Stimulated activated naive CD8-positive, alpha-beta T cell treated with anti-CD3 and anti-CD28 coated beads, Interleukin-15, amount 100 ng/mL, for 72 hours (primary cell): ENCODE results near the gene AMELY.
"Not testable (repeated sequence)": the region's sequence is repeated elsewhere in the genome, so short reads cannot be mapped to it uniquely, and the experiment has no call there.

Experiments
- ATAC-seq: fragments of 150-1000 bp; cut with Tn5 transposase; 2 replicates; pipeline ENCODE4 v1.10.0; 2021; ENCODE audit warnings: mild to moderate bottlenecking, moderate library complexity
- DNase-seq, 2 donors: peaks; one replicate each; pipeline ENCODE4 v3.0.0; 2021 to 2022
- H3K27ac Mint-ChIP-seq, 2 donors: one replicate each; pipeline ENCODE4 v1.8.0; 2022; ENCODE audit warnings: mild to moderate bottlenecking in 2 of 2, mixed read lengths in 2 of 2, moderate library complexity in 2 of 2
- H3K27me3 Mint-ChIP-seq: one replicate; pipeline ENCODE4 v1.8.0; 2022; ENCODE audit warnings: mixed read lengths
- H3K4me1 Mint-ChIP-seq: one replicate; pipeline ENCODE4 v1.8.0; 2022; ENCODE audit warnings: mild to moderate bottlenecking, mixed read lengths
- H3K4me3 Mint-ChIP-seq, 2 donors: one replicate each; pipeline ENCODE4 v1.8.0; 2022; ENCODE audit warnings: mild to moderate bottlenecking in 2 of 2, mixed read lengths in 2 of 2, moderate library complexity in 1 of 2
- H3K9me3 Mint-ChIP-seq, 2 donors: one replicate each; pipeline ENCODE4 v1.8.0; 2022; ENCODE audit warnings: mixed read lengths in 2 of 2

AMELY gene, protein sequence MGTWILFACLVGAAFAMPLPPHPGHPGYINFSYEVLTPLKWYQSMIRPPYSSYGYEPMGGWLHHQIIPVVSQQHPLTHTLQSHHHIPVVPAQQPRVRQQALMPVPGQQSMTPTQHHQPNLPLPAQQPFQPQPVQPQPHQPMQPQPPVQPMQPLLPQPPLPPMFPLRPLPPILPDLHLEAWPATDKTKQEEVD

DNA sequence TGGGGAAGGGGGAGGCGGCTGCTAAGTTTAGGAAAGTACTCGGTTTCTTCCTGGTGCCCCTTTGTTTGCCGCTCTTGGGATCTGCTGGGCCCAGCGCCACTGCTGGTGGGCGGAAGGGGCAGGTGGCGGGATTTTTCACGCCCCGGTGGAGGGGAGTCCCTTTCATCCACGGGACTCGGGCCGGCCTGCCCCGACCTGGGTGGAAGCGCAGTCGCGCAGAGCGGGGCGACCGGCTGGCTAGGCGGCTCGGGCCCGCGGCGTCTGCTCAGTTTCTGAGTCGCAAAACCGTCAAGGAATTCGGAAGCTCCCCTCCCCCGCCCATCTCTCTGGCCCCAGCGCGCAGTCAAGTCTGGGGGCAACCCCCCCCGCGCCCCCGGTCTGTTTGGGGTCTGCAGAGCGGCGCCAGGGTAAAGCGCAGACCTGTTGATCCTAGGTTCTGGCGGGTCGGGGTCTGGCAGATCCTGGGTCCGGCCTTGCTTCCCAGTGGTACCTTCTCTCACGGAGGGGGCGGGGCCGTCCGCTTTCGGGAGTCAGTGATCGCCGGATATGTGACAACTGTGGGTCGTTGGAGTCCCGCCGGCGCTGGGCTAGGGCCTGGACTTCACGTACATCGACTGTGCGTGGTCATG lies at the start of gene AMELY:
Gene AMELY (minus strand): TSS at position 500 of the 629 bp plus-strand sequence. CDS start 39,144 bp downstream, outside the sequence.
- DNase-seq (no peak), ATAC-seq (peak; percentile 22)
- H3K27me3 Mint-ChIP-seq: peaks cover 52% of the 10 kb centered on the region
- peaks cover 8% of the 10 kb centered on the region for H3K4me1 Mint-ChIP-seq
- peak within 1 kb of the TSS; percentile 61 to 77 for H3K4me3 Mint-ChIP-seq
- no peak within 1 kb of the TSS for H3K27ac Mint-ChIP-seq
- no peaks in the 10 kb centered on the region for H3K9me3 Mint-ChIP-seq

DNA sequence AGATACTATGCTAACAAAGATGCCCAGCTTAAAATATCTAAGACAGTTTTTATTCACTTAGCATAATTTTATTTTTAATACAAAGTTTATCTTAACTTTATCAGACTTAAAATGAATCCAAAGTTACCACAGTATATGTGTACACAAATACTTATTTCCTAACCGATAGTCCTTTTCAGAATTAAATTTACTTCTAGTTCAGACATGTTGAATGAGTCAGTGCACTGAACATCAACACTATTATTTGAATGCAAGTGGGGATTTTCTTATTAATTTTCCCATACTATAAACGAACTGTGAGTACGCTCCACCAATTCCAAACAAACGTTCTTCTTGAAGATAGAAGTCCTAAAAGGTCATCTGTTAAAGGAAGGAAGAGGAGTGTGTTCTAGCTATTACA lies 38.4 kb upstream of the AMELY start:
- Mint-ChIP-seq H3K4me3 (no peak overlapping the region), H3K27me3 (no peaks in the 10 kb centered on the region), H3K4me1 (no peaks in the 10 kb centered on the region), H3K27ac (no peak overlapping the region), H3K9me3 (no peaks in the 10 kb centered on the region)
- ATAC-seq: no peak
- no peak for DNase-seq

- ATAC-seq: no peak
- no peak for DNase-seq
- H3K27ac Mint-ChIP-seq: no peak overlapping the region
- no peak overlapping the region for H3K4me3 Mint-ChIP-seq
- no peaks in the 10 kb centered on the region for H3K4me1 Mint-ChIP-seq
- no peaks in the 10 kb centered on the region for H3K9me3 Mint-ChIP-seq
- H3K27me3 Mint-ChIP-seq: no peaks in the 10 kb centered on the region
Measured at GRCh38 chrY:6948378-6948777, 36.8 kb upstream of the AMELY start.

DNA sequence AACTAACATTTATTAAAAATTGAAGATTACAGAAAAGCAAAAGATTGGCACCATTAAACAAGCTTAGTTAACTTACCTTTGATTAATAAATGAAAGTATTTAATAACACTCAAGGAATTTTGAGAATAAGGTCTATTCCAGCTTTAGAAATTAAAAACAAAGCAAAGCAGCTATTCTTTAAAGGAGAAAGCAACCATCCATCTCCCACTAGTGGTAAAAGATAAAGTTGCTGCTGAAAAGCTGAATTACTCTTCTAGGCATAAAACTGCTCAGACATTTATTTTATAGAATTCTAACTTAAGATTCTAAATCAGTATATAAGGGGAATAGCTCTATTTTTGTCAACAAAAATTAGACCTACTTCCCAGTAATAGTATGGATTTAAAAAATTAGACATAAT lies 36.1 kb upstream of the AMELY start:
- no peak for DNase-seq
- Mint-ChIP-seq H3K27me3 (no peaks in the 10 kb centered on the region), H3K27ac (no peak overlapping the region), H3K4me1 (no peaks in the 10 kb centered on the region), H3K9me3 (no peaks in the 10 kb centered on the region), H3K4me3 (no peak overlapping the region)
- no peak for ATAC-seq

DNA sequence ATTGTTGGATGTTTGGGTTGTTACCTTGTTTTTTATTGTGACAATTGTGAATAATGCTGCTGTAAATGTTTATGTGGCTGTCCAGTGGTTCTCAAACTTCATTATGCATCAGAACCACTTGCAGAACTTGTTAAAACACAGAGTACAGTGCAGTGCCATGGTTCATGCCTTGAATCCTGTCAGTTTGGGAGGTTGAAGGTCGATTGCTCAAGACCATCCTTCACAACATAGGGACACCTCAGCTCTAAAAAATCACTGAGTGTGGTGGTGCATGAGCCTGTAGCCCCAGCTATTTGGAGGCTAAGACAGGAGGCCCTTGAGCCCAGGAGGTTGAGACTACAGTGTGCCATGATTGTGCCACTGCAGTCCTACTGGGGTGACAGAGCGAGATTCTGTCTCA lies 23.9 kb upstream of the AMELY start:
- Mint-ChIP-seq H3K4me3 (no peak overlapping the region), H3K27me3 (no peaks in the 10 kb centered on the region), H3K27ac (no peak overlapping the region), H3K9me3 (no peaks in the 10 kb centered on the region), H3K4me1 (no peaks in the 10 kb centered on the region)
- ATAC-seq: no peak
- no peak for DNase-seq

DNA sequence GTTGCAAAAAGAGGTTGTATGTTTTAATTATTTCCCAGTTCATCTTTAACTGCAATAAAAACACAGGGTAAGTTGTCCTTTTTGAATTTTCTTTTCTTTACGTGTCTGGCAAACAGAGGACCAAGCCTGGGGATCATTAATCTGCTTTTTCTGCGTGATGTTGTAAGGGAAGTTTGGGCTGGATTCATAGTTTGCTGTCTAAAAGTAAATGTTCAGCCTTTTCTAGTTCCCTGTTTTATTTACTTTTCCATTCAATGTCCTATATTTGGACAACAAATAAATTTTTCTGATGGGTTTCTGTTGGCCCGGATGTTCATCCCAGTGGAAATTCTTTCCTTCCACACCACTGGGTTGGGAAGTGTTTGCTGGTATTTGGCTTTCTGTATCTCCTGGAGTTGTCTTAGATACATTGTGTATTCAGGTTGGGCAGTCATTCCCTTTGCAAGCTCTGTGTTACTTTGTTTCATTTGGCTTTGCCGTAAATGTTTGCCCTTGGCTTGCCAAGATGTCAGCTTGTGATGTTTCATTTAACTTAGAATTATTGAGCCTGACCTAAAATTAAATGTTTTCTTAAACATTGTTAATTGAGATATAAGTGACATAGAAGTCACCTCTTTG lies 20.3 kb upstream of the AMELY start:
- H3K4me1 Mint-ChIP-seq: no peaks in the 10 kb centered on the region
- H3K27me3 Mint-ChIP-seq: no peaks in the 10 kb centered on the region
- ATAC-seq: no peak
- no peak overlapping the region for H3K27ac Mint-ChIP-seq
- no peak overlapping the region for H3K4me3 Mint-ChIP-seq
- H3K9me3 Mint-ChIP-seq: no peaks in the 10 kb centered on the region
- DNase-seq: no peak

DNA sequence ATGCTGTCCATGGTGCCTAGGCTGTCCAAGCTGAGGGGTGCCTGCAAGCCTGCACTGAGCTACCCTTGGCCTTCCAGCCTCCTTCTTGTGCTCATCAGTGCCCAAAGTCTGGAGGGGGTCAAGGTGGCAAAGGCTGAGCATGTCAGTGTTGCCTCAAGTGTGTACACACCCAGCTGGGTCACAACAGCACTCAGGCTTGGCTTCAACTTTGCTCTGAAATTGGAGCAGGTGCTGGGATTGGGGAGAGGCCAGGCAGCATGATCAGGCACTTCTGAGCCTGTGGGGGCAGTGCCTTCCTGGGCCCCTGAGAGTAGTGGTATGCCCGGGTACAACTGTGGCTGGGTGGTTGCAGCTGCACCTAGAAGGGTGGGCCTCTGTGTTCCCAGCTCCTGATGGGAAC lies 17.7 kb upstream of the AMELY start:
- DNase-seq (no peak), ATAC-seq (no peak)
- Mint-ChIP-seq H3K27me3 (no peaks in the 10 kb centered on the region), H3K9me3 (no peaks in the 10 kb centered on the region), H3K4me3 (no peak overlapping the region), H3K4me1 (no peaks in the 10 kb centered on the region), H3K27ac (no peak overlapping the region)

- Mint-ChIP-seq H3K9me3 (no peaks in the 10 kb centered on the region), H3K27ac (no peak overlapping the region), H3K4me1 (no peaks in the 10 kb centered on the region), H3K4me3 (no peak overlapping the region), H3K27me3 (no peaks in the 10 kb centered on the region)
- DNase-seq: no peak
- ATAC-seq: no peak
Measured at GRCh38 chrY:6928265-6928664, 16.7 kb upstream of the AMELY start.

DNA sequence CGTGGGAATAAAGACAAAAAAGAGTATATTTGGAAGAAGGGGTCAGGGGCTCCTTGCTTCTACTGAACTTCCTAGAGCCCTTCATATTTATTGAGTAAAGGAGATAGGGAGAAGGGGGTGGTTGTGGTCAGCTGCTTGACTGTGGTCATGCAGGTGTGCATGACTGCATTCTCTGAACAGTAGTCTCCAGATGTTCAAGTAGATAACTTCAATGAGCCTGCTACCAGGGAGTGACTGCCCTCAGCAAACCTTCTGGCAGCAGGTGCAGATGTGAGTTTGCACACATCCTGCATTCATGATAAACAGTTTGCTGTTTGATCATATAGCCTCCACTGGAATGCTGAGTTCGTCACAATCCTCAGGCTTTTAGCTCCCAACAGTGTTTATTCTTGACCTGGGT lies 9.5 kb upstream of the AMELY start:
- H3K9me3 Mint-ChIP-seq: peaks cover 8 to 10% of the 10 kb centered on the region in 2 donors
- H3K27ac Mint-ChIP-seq: no peak overlapping the region
- H3K27me3 Mint-ChIP-seq: no peaks in the 10 kb centered on the region
- H3K4me3 Mint-ChIP-seq: no peak overlapping the region
- no peak for DNase-seq
- ATAC-seq: no peak
- H3K4me1 Mint-ChIP-seq: no peaks in the 10 kb centered on the region

DNA sequence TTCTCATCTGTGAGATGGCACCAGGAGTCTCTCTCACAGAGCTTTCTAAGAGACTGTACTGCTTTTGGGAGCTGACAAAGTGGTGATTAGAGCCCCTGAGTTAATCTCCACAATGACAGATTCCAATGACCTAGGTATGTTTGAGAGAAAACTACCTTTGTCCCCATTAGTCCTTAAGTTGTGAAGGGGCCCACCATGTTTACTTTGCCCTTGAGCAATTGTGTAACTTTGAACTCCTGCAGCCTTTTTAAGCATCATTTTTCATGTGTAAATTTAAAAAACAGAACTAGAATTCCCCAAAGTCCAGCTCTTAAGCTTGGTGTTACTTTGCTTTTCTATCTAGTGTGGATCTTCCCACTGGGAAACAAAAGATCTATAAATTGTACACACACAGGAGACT lies 1.8 kb upstream of the AMELY start:
- H3K4me3 Mint-ChIP-seq: no peak overlapping the region
- peaks cover 8% of the 10 kb centered on the region for H3K4me1 Mint-ChIP-seq
- DNase-seq (no peak), ATAC-seq (no peak)
- H3K27me3 Mint-ChIP-seq: peaks cover 52% of the 10 kb centered on the region
- H3K9me3 Mint-ChIP-seq: no peaks in the 10 kb centered on the region
- H3K27ac Mint-ChIP-seq: no peak overlapping the region

DNA sequence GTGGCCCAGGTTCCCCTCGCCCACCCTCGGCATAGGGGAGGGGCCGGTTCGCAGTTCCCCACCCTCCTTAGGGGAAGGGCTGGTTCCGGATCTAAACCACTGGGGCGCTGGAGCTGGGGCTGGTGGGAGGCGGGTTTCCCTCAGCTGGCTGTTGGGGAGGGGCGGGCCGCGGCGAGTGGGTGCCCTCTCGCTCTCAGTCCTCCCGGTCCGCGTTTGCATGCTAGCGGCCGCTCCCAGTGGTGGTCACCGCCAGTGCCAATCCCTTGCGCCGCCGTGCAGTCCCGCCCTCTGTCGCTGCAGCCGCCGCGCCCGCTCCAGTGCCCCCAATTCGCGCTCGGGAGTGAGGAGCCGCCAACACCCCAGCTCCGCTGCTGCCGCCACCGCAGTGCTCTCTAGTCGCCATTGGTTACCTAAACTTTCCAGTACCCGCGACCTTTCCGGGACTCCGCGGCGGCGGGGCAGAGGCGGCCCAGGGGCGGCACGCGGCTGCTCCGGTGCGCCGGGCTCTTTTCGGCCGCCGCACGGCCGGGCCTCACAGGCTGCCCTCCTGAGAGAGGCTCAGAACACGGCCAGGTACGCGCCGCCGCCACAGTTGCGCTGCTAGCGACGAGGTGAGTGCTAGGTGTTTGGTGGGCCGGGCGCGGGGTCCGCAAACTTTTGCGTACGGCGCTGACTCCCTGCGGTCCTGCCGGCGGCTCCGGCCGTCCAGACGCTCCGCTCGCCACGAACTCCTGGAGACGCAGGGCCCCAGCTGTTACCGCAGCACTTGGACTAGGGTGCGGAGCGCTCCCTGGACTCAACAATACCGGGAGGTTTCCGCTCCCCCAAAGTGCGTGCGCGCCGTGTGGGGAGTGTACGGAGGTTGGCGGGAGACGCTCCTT lies 940 bp downstream of the AMELY start, which contains the start of gene TBL1Y:
Gene TBL1Y (plus strand): TSS at position 326 of the 881 bp plus-strand sequence. CDS start 114,388 bp downstream, outside the sequence.
- Mint-ChIP-seq H3K4me1 (peaks cover 8% of the 10 kb centered on the region), H3K9me3 (peaks cover 0 to 1% of the 10 kb centered on the region in 2 donors), H3K4me3 (peak within 1 kb of the TSS; percentile 61 to 77), H3K27me3 (peaks cover 52% of the 10 kb centered on the region), H3K27ac (peak within 1 kb of the TSS in 1 of 2 donors; percentile 23)
- ATAC-seq (peak; percentile 62), DNase-seq (peak; percentile 5 to 19)

- DNase-seq: peak in 1 of 2 donors; percentile 14
- Mint-ChIP-seq H3K9me3 (peaks cover 0 to 5% of the 10 kb centered on the region in 2 donors), H3K27ac (peak overlapping the region in 1 of 2 donors; percentile 23), H3K4me3 (peak overlapping the region; percentile 61 to 77), H3K4me1 (peaks cover 8% of the 10 kb centered on the region), H3K27me3 (peaks cover 52% of the 10 kb centered on the region)
- peak; percentile 56 for ATAC-seq
Measured at GRCh38 chrY:6909856-6910255, 1.7 kb downstream of the AMELY start.

GRCh38 chrY:6909118-6909521 lies 2.4 kb downstream of the AMELY start:
- DNase-seq (peak; percentile 2 to 23), ATAC-seq (peak; percentile 24)
- peak overlapping the region; percentile 63 to 84 for H3K27ac Mint-ChIP-seq
- peaks cover 8% of the 10 kb centered on the region for H3K4me1 Mint-ChIP-seq
- peak overlapping the region; percentile 61 to 77 for H3K4me3 Mint-ChIP-seq
- H3K27me3 Mint-ChIP-seq: peaks cover 52% of the 10 kb centered on the region
- peaks cover 0 to 5% of the 10 kb centered on the region in 2 donors for H3K9me3 Mint-ChIP-seq

DNA sequence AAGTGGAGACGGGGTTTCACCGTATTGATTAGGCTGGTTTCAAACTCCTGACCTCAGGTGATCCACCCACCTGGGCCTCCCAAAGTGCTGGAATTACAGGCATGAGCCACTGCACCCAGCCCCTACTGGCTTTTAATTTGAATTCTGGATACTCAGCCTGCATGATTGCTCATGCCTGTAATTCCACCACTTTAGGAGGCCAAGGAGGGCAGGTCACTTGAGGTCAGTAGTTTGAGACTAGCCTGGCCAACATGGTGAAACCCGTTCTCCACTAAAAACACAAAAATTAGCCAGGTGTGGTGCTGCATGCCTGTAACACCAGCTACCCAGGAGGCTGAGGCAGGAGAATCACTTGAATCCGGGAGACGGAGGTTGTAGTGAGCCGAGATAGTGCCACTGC lies 3.5 kb downstream of the AMELY start:
- not testable (repeated sequence) for DNase-seq, H3K27ac Mint-ChIP-seq, H3K4me1 Mint-ChIP-seq, H3K9me3 Mint-ChIP-seq, H3K4me3 Mint-ChIP-seq, ATAC-seq
- peaks cover 41% of the 10 kb centered on the region for H3K27me3 Mint-ChIP-seq

- Mint-ChIP-seq H3K4me3 (no peak overlapping the region), H3K4me1 (peaks cover 8% of the 10 kb centered on the region), H3K27me3 (peaks cover 36% of the 10 kb centered on the region), H3K27ac (no peak overlapping the region), H3K9me3 (peaks cover 0 to 5% of the 10 kb centered on the region in 2 donors)
- ATAC-seq (no peak), DNase-seq (no peak)
Measured at GRCh38 chrY:6907591-6907990, 4.0 kb downstream of the AMELY start.
